HEK293 (cell line): Measurements from ENCODE around the gene NUDT4.

Experiments
- CTCF ChIA-PET: fragments of 350-600 bp; formaldehyde crosslinking; extraction: SDS; loops from one replicate; lab custom pipeline; 2021; ENCODE audit warnings: antibody characterized with exemption; lab: Yijun Ruan, JAX
- POLR2A ChIA-PET: fragments of 300-600 bp; formaldehyde crosslinking; extraction: SDS; loops from one replicate; lab custom pipeline; 2020; ENCODE audit warnings: antibody characterized with exemption, inconsistent platforms; lab: Yijun Ruan, JAX
- H3K27ac ChIP-seq: fragments of 200-500 bp; sonication (Bioruptor generic); 2 replicates; pipeline ENCODE4 v1.5.1; 2014; ENCODE audit warnings: low read depth, low read length, control low read depth, inconsistent platforms; ENCODE audit errors: extremely low read depth
- H3K36me3 ChIP-seq, 2 experiments: fragments of 200-500 bp in 1 of 2; sonication (Bioruptor generic) in 1 of 2; 1 replicate in 1 of 2; 2 replicates in 1 of 2; pipeline ENCODE4 v1.5.1; 2014 to 2017; ENCODE audit warnings: inconsistent platforms in 2 of 2, low read length in 2 of 2; ENCODE audit not compliant: control insufficient read depth in 2 of 2, insufficient read depth in 1 of 2
- H3K4me1 ChIP-seq: fragments of 200-500 bp; sonication (Bioruptor generic); 2 replicates; pipeline ENCODE4 v1.5.1; 2014; ENCODE audit warnings: mild to moderate bottlenecking, low read length, inconsistent platforms; ENCODE audit not compliant: control insufficient read depth, insufficient read depth
- H3K4me3 ChIP-seq: 2 replicates; pipeline ENCODE4 v1.5.1; 2011; ENCODE audit warnings: low read depth, mild to moderate bottlenecking, control low read depth, low read length, moderate library complexity
- H3K9me3 ChIP-seq: fragments of 200-500 bp; sonication (Bioruptor generic); 2 replicates; pipeline ENCODE4 v1.5.1; 2014; ENCODE audit warnings: low read depth, low read length, inconsistent platforms; ENCODE audit not compliant: control insufficient read depth, insufficient read depth
- AEBP2 ChIP-seq: fragments of 450-650 bp; formaldehyde crosslinking; IDR thresholded peaks from 2 replicates; pipeline ENCODE4 v1.5.1; 2016; ENCODE audit warnings: missing biosample characterization, missing genetic modification characterization, borderline replicate concordance
- IKZF3 ChIP-seq: fragments of 450-650 bp; IDR thresholded peaks from 2 replicates; pipeline ENCODE4 v1.5.0; 2018; ENCODE audit warnings: missing biosample characterization, mild to moderate bottlenecking, missing genetic modification characterization, moderate library complexity
- KLF17 ChIP-seq: fragments of 450-650 bp; formaldehyde crosslinking; IDR thresholded peaks from 2 replicates; pipeline ENCODE4 v1.5.1; 2016; ENCODE audit warnings: missing biosample characterization, missing genetic modification characterization
- MEIS1 ChIP-seq: sonication (generic); formaldehyde crosslinking; IDR thresholded peaks from 2 replicates; pipeline ENCODE4 v1.8.1; 2022; ENCODE audit warnings: missing genetic modification reagents, mild to moderate bottlenecking, borderline replicate concordance
- PRDM1 ChIP-seq: fragments of 450-650 bp; formaldehyde crosslinking; IDR thresholded peaks from 2 replicates; pipeline ENCODE4; 2016; ENCODE audit warnings: missing biosample characterization, missing genetic modification characterization
- PRDM10 ChIP-seq: fragments of 450-650 bp; formaldehyde crosslinking; IDR thresholded peaks from 2 replicates; pipeline ENCODE4 v1.5.1; 2016; ENCODE audit warnings: missing biosample characterization, missing genetic modification characterization
- PRDM4 ChIP-seq: fragments of 450-650 bp; formaldehyde crosslinking; IDR thresholded peaks from 2 replicates; pipeline ENCODE4 v1.5.1; 2017; ENCODE audit warnings: missing biosample characterization, missing genetic modification characterization
- PRDM6 ChIP-seq: fragments of 450-650 bp; formaldehyde crosslinking; IDR thresholded peaks from 2 replicates; pipeline ENCODE4 v1.5.1; 2017; ENCODE audit warnings: missing biosample characterization, missing genetic modification characterization
- RBAK ChIP-seq: fragments of 450-650 bp; formaldehyde crosslinking; IDR thresholded peaks from 2 replicates; pipeline ENCODE4 v1.5.1; 2016; ENCODE audit warnings: missing biosample characterization, missing genetic modification characterization
- SCRT2 ChIP-seq: fragments of 450-650 bp; formaldehyde crosslinking; IDR thresholded peaks from 2 replicates; pipeline ENCODE4 v1.5.1; 2016; ENCODE audit warnings: missing biosample characterization, missing genetic modification characterization
- YY2 ChIP-seq: fragments of 450-650 bp; formaldehyde crosslinking; IDR thresholded peaks from 2 replicates; pipeline ENCODE4 v1.5.1; 2016; ENCODE audit warnings: missing biosample characterization, missing genetic modification characterization
- ZBTB48 ChIP-seq: fragments of 450-650 bp; formaldehyde crosslinking; IDR thresholded peaks from 2 replicates; pipeline ENCODE4 v1.5.1; 2016; ENCODE audit warnings: missing biosample characterization, missing genetic modification characterization
- ZNF19 ChIP-seq: fragments of 450-650 bp; formaldehyde crosslinking; IDR thresholded peaks from 2 replicates; pipeline ENCODE4; 2016; ENCODE audit warnings: missing biosample characterization, missing genetic modification characterization, low read depth
- ZNF324 ChIP-seq: fragments of 450-650 bp; formaldehyde crosslinking; IDR thresholded peaks from 2 replicates; pipeline ENCODE4 v1.5.1; 2016; ENCODE audit warnings: missing biosample characterization, missing genetic modification characterization
- ZNF335 ChIP-seq: fragments of 450-650 bp; formaldehyde crosslinking; conservative IDR thresholded peaks from 2 replicates; pipeline ENCODE4 v1.5.1; 2016; ENCODE audit warnings: missing biosample characterization, missing genetic modification characterization
- ZNF449 ChIP-seq: fragments of 450-650 bp; formaldehyde crosslinking; IDR thresholded peaks from 2 replicates; pipeline ENCODE4 v1.5.1; 2017; ENCODE audit warnings: missing biosample characterization, mild to moderate bottlenecking, missing genetic modification characterization, moderate library complexity
- ZNF561 ChIP-seq: fragments of 450-650 bp; IDR thresholded peaks from 2 replicates; pipeline ENCODE4 v1.5.1; 2018; ENCODE audit warnings: missing biosample characterization, missing genetic modification characterization, borderline replicate concordance
- ZNF654 ChIP-seq: fragments of 450-650 bp; formaldehyde crosslinking; IDR thresholded peaks from 2 replicates; pipeline ENCODE4 v1.5.1; 2016; ENCODE audit warnings: low read depth, missing biosample characterization, missing genetic modification characterization
- ZNF785 ChIP-seq: fragments of 450-650 bp; formaldehyde crosslinking; IDR thresholded peaks from 2 replicates; pipeline ENCODE4 v1.5.1; 2016; ENCODE audit warnings: missing biosample characterization, missing genetic modification characterization
- ZSCAN16 ChIP-seq: fragments of 450-650 bp; formaldehyde crosslinking; IDR thresholded peaks from 2 replicates; pipeline ENCODE4 v1.5.1; 2016; ENCODE audit warnings: missing biosample characterization, missing genetic modification characterization

Gene NUDT4

GRCh38 chr12:93379981-93380361 is 2.2 kb downstream of the NUDT4 start:
- ChIA-PET POLR2A (no interaction called here), CTCF (interaction anchor here (0.6 to 2.2 kb wide), 9 partner anchors 16 to 565 kb away, joined by 3 to 15 read pairs (median 5); no protein-coding TSS in a partner anchor)
- peaks cover 10% of the 10 kb centered on the region for H3K4me1 ChIP-seq
- H3K9me3 ChIP-seq, result no peaks in the 10 kb centered on the region
- H3K36me3 ChIP-seq, result peaks cover 0 to 2% of the 10 kb centered on the region in 2 experiments; a peak in 1 of 3 replicates
- no peak overlapping the region for H3K27ac ChIP-seq
- H3K4me3 ChIP-seq, result peak overlapping the region; percentile 75
- no peak for TF ChIP-seq KLF17
- no peak for TF ChIP-seq PRDM4 (tag by site-specific recombination)
- peak; percentile 29; the same call in 1 of the 2 replicates for TF ChIP-seq ZNF335 (tag by site-specific recombination)
- TF ChIP-seq IKZF3, result peak; percentile 54; the same call in 1 of the 2 replicates
- TF ChIP-seq ZNF785 (tag by site-specific recombination), result no peak
- 0 out of 2 replicates have a peak, but pooled peaks have one; percentile 24 for TF ChIP-seq PRDM1 (tag by site-specific recombination)
- TF ChIP-seq PRDM10, result 0 out of 2 replicates have a peak, but pooled peaks have one; percentile 28
- TF ChIP-seq ZNF449 (tag by site-specific recombination), result 0 out of 2 replicates have a peak, but pooled peaks have one; percentile 36
- no peak for TF ChIP-seq ZSCAN16 (tag by site-specific recombination)
- TF ChIP-seq RBAK, result no peak
- no peak for TF ChIP-seq ZNF19 (tag by site-specific recombination)

- Histone ChIP-seq H3K36me3 (peaks cover 0 to 6% of the 10 kb centered on the region in 2 experiments; a peak in 1 of 3 replicates), H3K27ac (no peak overlapping the region), H3K4me1 (peaks cover 10% of the 10 kb centered on the region), H3K4me3 (no peak overlapping the region), H3K9me3 (no peaks in the 10 kb centered on the region)
- TF ChIP-seq AEBP2 (tag by site-specific recombination) (no peak), IKZF3 (no peak), MEIS1 (no peak), SCRT2 (tag by site-specific recombination) (0 out of 2 replicates have a peak, but pooled peaks have one; percentile 2), PRDM6 (tag by site-specific recombination) (0 out of 2 replicates have a peak, but pooled peaks have one; percentile 56), ZBTB48 (tag by site-specific recombination) (no peak), ZNF654 (tag by site-specific recombination) (peak; percentile 49), ZNF324 (tag by site-specific recombination) (no peak), PRDM1 (tag by site-specific recombination) (peak; percentile 31), YY2 (no peak), ZNF561 (peak; percentile 18; the same call in 1 of the 2 replicates), ZSCAN16 (tag by site-specific recombination) (no peak)
- ChIA-PET POLR2A (no interaction called here), CTCF (interaction anchor here (0.6 to 2.2 kb wide), 14 partner anchors 16 to 601 kb away, joined by 3 to 15 read pairs (median 4); no protein-coding TSS in a partner anchor)
Observed at GRCh38 chr12:93380480-93381121, 2.9 kb downstream of the NUDT4 start.
